Gastrocnemius medialis (tissue), 4 donors: ENCODE data around the gene KCNG4.

ENCODE experiments used
- POLR2A ChIP-seq, 2 donors: fragments of 450-650 bp; IDR thresholded peaks; one replicate each; pipeline ENCODE4 v1.6.1; 2017; ENCODE audit warnings: antibody characterized with exemption in 2 of 2, mild to moderate bottlenecking in 2 of 2, moderate library complexity in 2 of 2
- TF ChIP-seq, protein P1 (sequence below), 5 experiments: fragments of 450-650 bp in 3 of 5; fragments of 200-600 bp in 2 of 5; sonication (generic) in 2 of 5; IDR thresholded peaks in 4 of 5; conservative IDR thresholded peaks in 1 of 5; 1 replicate in 4 of 5; 2 replicates in 1 of 5; pipeline ENCODE4 v1.5.1; 2016 to 2019; ENCODE audit warnings: antibody characterized with exemption in 5 of 5, mild to moderate bottlenecking in 3 of 5, moderate library complexity in 3 of 5

- TF ChIP-seq, protein P1, sequence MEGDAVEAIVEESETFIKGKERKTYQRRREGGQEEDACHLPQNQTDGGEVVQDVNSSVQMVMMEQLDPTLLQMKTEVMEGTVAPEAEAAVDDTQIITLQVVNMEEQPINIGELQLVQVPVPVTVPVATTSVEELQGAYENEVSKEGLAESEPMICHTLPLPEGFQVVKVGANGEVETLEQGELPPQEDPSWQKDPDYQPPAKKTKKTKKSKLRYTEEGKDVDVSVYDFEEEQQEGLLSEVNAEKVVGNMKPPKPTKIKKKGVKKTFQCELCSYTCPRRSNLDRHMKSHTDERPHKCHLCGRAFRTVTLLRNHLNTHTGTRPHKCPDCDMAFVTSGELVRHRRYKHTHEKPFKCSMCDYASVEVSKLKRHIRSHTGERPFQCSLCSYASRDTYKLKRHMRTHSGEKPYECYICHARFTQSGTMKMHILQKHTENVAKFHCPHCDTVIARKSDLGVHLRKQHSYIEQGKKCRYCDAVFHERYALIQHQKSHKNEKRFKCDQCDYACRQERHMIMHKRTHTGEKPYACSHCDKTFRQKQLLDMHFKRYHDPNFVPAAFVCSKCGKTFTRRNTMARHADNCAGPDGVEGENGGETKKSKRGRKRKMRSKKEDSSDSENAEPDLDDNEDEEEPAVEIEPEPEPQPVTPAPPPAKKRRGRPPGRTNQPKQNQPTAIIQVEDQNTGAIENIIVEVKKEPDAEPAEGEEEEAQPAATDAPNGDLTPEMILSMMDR (IDR thresholded peaks at IDR 0.05 in 4 of 5, conservative IDR thresholded peaks at IDR 0.05 in 1 of 5), result no peak
- no peak for TF ChIP-seq POLR2A (IDR thresholded peaks at IDR 0.05)
Measured at GRCh38 chr16:84225571-84225970, 14.2 kb downstream of the KCNG4 start.
